NB4 (cell line): ENCODE results near the gene TOMT.

ENCODE experiments used
- DNase-seq: peaks from one replicate; pipeline ENCODE4 v3.0.0; 2010; ENCODE audit warnings: low read depth
- H3K4me3 ChIP-seq: one replicate; pipeline ENCODE4 v1.5.1; 2011; ENCODE audit warnings: mild to moderate bottlenecking, low read depth, low read length, moderate library complexity
- MYC ChIP-seq: IDR thresholded peaks from 2 replicates; pipeline ENCODE4 v1.6.1; 2011; ENCODE audit warnings: low read depth, low read length
- POLR2A ChIP-seq: IDR thresholded peaks from 2 replicates; pipeline ENCODE4 v1.6.1; 2011; ENCODE audit warnings: mild to moderate bottlenecking; ENCODE audit not compliant: insufficient read length; ENCODE audit errors: extremely low read depth
- TF ChIP-seq, protein P1 (sequence below): IDR thresholded peaks from 2 replicates; pipeline ENCODE4 v1.6.1; 2011; ENCODE audit warnings: low read depth, low read length
- TF ChIP-seq, protein P2 (sequence below): IDR thresholded peaks from one replicate; pipeline ENCODE4 v1.5.1; 2012; ENCODE audit warnings: low read depth, low read length

Gene TOMT

DNA sequence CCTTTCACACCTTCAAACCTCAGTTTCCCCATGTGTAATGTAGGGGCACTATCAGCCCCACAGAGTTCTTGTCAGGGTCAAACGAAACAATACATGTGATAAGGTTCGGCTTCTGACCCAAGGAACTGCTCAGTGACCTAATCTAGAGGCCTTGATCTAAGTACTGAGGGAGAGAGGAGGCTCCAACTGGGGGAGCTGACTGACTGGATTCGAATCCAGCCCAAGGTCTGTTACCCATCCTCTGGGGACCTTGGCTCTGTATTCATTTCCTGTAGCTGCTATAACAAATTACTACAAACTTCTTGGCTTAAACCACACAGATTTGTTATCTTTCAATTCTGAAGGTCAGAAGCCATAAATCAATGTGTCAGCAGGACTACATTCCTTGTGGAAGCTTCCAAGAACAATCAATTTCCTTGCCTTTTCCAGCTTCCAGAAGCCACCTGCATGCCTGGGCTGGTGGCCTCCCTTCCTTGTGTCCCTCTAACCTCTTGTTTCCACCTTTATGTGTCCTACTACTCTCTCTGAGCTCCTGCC is 17.5 kb downstream of the TOMT start:
- TF ChIP-seq, protein P1, sequence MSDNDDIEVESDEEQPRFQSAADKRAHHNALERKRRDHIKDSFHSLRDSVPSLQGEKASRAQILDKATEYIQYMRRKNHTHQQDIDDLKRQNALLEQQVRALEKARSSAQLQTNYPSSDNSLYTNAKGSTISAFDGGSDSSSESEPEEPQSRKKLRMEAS, result no peak
- TF ChIP-seq POLR2A (no peak), MYC (no peak)
- TF ChIP-seq, protein P2, sequence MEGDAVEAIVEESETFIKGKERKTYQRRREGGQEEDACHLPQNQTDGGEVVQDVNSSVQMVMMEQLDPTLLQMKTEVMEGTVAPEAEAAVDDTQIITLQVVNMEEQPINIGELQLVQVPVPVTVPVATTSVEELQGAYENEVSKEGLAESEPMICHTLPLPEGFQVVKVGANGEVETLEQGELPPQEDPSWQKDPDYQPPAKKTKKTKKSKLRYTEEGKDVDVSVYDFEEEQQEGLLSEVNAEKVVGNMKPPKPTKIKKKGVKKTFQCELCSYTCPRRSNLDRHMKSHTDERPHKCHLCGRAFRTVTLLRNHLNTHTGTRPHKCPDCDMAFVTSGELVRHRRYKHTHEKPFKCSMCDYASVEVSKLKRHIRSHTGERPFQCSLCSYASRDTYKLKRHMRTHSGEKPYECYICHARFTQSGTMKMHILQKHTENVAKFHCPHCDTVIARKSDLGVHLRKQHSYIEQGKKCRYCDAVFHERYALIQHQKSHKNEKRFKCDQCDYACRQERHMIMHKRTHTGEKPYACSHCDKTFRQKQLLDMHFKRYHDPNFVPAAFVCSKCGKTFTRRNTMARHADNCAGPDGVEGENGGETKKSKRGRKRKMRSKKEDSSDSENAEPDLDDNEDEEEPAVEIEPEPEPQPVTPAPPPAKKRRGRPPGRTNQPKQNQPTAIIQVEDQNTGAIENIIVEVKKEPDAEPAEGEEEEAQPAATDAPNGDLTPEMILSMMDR, result no peak
- H3K4me3 ChIP-seq, result no peak overlapping the region
- DNase-seq, result no peak

DNA sequence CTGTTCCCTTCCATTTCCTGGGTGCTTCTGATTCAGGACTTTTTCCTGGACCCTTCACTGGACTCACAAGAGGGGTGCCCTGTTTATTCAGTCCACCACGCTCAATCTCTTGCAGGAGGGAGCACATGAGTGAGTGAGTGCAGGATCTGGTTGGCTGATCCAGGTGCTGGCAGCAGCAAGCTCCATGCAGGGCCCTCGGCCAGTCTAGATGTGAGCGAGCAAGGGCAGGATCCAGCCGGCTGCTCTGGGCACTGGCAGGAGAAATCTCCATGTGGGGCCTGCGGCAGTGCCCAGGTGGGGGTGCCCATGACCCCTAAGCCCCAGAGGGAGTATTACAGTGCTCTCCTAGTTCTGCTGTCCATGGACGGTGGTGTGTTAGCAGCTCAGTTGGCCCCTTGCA is 18.3 kb downstream of the TOMT start:
- TF ChIP-seq MYC (no peak), POLR2A (no peak)
- TF ChIP-seq, protein P2, result no peak
- TF ChIP-seq, protein P1, result no peak
- DNase-seq, result no peak
- no peak overlapping the region for H3K4me3 ChIP-seq

DNA sequence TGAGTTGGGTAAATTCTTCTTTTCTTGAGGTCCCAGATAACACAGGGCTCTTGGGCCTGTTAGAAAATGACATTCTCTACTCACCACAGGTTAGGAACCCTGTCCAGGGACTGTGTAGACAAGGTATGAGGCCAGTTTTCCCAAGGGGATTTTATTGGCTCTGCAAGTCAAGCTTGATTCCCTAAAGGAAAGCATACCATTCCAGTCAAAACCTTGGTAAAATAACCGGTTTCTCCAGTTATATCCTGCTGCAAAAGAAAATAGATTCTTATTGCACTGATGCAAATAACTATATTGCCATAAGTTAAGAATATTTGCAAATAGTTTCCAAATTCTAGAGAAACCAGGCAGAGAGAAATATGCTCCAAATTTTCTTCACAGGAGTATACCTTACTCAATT is 20.2 kb downstream of the TOMT start:
- TF ChIP-seq MYC (no peak), POLR2A (no peak)
- TF ChIP-seq, protein P1, result no peak
- TF ChIP-seq, protein P2, result no peak
- DNase-seq, result no peak
- no peak overlapping the region for H3K4me3 ChIP-seq

DNA sequence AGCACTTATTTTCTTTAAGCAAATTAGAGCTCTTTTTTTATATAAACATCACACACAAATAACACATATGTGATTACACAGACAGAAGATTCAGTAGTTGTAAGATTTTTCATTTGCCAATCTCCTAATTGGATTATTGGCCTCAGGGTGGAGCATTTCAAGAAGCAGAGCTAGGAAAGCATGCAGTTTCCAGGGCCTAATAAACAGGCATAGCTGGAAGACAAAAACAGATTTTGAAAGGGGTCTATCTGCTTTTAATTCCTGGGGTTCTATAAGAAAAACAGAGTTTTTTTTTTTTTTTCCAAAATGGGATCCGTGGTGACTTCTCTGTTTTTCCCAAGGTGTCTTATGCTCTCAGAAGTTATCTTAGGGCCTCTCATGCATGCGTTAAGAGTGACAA is 22.2 kb downstream of the TOMT start:
- TF ChIP-seq, protein P2, result no peak
- TF ChIP-seq MYC, result no peak
- TF ChIP-seq POLR2A, result no peak
- TF ChIP-seq, protein P1, result no peak
- DNase-seq, result no peak
- H3K4me3 ChIP-seq, result no peak overlapping the region

DNA sequence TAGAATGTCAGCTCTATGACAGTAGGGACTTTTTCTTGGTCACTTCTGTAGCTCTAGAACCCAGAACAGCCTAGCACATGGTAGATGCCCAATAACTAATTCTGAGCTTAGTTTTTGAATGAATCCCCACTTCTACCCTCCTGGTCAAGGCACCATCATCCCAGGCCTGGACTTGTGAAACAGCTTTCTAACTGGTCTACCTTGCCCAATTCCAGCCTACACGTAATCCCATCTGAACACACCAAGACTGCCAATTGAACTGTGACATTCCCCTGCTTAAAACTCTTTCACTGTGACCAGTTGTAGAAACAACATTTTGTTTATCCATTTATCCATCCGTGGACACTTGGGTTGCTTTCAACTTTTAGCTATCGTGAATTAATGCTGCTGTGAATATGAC is 23.7 kb downstream of the TOMT start:
- TF ChIP-seq, protein P2, result no peak
- TF ChIP-seq, protein P1, result no peak
- TF ChIP-seq POLR2A, result no peak
- no peak for TF ChIP-seq MYC
- no peak for DNase-seq
- no peak overlapping the region for H3K4me3 ChIP-seq
